AG04450 (cell line): ENCODE data around the gene OR10A3. TPM values are rescaled to one million over a fixed set of nuclear protein-coding genes. Genes with fewer than 3 reads are reported as not detected.
"Not testable (repeated sequence)": the region's sequence is repeated elsewhere in the genome, so short reads cannot be mapped to it uniquely, and the experiment has no call there.

Experiments used
- CTCF ChIA-PET: fragments of 300-600, 350-600 bp; formaldehyde crosslinking; extraction: SDS; loops from one replicate; lab custom pipeline; 2022; ENCODE audit warnings: antibody characterized with exemption, inconsistent platforms; lab: Charles Lee
- POLR2A ChIA-PET: fragments of 350-600 bp; formaldehyde crosslinking; extraction: SDS; loops from one replicate; lab custom pipeline; 2021; ENCODE audit warnings: antibody characterized with exemption, inconsistent platforms; lab: Yijun Ruan, JAX
- DNase-seq: peaks from one replicate; pipeline ENCODE4 v3.0.0-alpha.2; 2011; ENCODE audit warnings: low read depth, low spot score
- H3K27ac ChIP-seq: one replicate; pipeline ENCODE4 v1.5.1; 2012; ENCODE audit warnings: low read depth, low read length, control low read depth
- H3K27me3 ChIP-seq: one replicate; pipeline ENCODE4 v1.6.0; 2012; ENCODE audit warnings: low read length; ENCODE audit not compliant: control insufficient read depth, insufficient read depth
- H3K4me3 ChIP-seq: 2 replicates; pipeline ENCODE4 v1.5.1; 2011; ENCODE audit warnings: mild to moderate bottlenecking, low read depth, low read length, control low read depth
- H3K9me3 ChIP-seq: 2 replicates; pipeline ENCODE4 v1.5.1; 2012; ENCODE audit warnings: low read length; ENCODE audit not compliant: control insufficient read depth, insufficient read depth
- polyA minus RNA-seq: library from RNA; depleted of rRNA, polyadenylated mRNA; stranded (reverse); fragments of >200 nt; gene quantifications from 2 replicates; pipeline ENCODE4 v1.2.3, GENCODE V29; 2011; rRNA and poly(A)+ RNA removed
- polyA plus RNA-seq: library from polyadenylated mRNA; depleted of rRNA; stranded (reverse); fragments of >200 nt; gene quantifications from 2 replicates; pipeline ENCODE4 v1.2.3, GENCODE V29; 2011; rRNA removed
- TF ChIP-seq, protein P1 (sequence below): IDR thresholded peaks from 2 replicates; pipeline ENCODE4 v1.5.1; 2011; ENCODE audit warnings: low read depth, low read length, control low read depth, inconsistent platforms

The OR10A3 gene, protein sequence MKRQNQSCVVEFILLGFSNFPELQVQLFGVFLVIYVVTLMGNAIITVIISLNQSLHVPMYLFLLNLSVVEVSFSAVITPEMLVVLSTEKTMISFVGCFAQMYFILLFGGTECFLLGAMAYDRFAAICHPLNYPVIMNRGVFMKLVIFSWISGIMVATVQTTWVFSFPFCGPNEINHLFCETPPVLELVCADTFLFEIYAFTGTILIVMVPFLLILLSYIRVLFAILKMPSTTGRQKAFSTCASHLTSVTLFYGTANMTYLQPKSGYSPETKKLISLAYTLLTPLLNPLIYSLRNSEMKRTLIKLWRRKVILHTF
- polyA plus RNA-seq (0.15 TPM in 1 of 2 replicates, not detected in the other), polyA minus RNA-seq (0.17 TPM in 1 of 2 replicates, not detected in the other)

DNA sequence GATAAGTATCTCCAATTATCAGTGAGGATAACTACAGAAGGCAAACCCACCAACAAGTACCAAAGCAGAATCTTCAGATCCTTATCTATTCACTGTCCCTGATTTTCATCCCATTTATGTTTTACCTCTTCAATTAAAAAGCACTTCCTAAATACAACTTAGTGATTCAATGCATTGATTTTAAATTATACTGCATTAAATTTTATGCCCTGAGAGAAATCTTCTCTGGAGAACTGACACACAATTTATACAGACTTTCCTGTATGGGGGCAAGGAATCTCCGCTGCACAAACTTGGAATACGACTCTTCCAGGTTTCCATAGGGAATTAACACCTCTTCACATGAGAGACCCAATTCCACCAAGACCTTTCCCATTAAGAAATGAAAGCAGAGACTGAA lies at the start of gene OR10A3:
Gene OR10A3 (minus strand): TSS at position 101 of the 400 bp plus-strand sequence. CDS start 2,188 bp downstream, outside the sequence.
- Histone ChIP-seq H3K27me3 (no peaks in the 10 kb centered on the region), H3K4me3 (no peak within 1 kb of the TSS), H3K9me3 (peaks cover 4% of the 10 kb centered on the region; the same call in 1 of the 2 replicates), H3K27ac (no peak within 1 kb of the TSS)
- ChIA-PET POLR2A (no interaction called here), CTCF (no interaction called here)
- no peak for DNase-seq
- TF ChIP-seq, protein P1, sequence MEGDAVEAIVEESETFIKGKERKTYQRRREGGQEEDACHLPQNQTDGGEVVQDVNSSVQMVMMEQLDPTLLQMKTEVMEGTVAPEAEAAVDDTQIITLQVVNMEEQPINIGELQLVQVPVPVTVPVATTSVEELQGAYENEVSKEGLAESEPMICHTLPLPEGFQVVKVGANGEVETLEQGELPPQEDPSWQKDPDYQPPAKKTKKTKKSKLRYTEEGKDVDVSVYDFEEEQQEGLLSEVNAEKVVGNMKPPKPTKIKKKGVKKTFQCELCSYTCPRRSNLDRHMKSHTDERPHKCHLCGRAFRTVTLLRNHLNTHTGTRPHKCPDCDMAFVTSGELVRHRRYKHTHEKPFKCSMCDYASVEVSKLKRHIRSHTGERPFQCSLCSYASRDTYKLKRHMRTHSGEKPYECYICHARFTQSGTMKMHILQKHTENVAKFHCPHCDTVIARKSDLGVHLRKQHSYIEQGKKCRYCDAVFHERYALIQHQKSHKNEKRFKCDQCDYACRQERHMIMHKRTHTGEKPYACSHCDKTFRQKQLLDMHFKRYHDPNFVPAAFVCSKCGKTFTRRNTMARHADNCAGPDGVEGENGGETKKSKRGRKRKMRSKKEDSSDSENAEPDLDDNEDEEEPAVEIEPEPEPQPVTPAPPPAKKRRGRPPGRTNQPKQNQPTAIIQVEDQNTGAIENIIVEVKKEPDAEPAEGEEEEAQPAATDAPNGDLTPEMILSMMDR, result no peak

DNA sequence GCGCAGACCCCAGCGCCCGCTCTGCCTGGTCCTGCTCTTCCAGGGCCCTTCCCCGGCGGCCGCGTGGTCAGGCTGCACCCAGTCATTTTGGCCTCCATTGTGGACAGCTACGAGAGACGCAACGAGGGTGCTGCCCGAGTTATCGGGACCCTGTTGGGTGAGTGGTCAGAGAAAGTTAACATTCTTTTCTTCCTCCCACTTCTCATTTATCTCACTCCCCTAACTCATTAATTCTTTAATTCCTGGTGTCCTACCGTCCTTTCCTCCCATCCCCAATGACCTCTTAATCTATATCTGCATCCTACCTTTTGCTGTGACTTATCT lies 46.0 kb upstream of the OR10A3 start:
- H3K4me3 ChIP-seq, result peak overlapping the region; percentile 72
- not testable (repeated sequence) for DNase-seq, H3K27ac ChIP-seq, H3K9me3 ChIP-seq, H3K27me3 ChIP-seq
- POLR2A ChIA-PET, result interaction anchor here (0.6 to 2.2 kb wide), 6 partner anchors 23 to 95 kb away, joined by 3 to 14 read pairs (median 4); partner anchors contain the start of genes NLRP10 and TUB
- CTCF ChIA-PET, result interaction anchor here (0.6 to 4.7 kb wide), 43 partner anchors 8 to 583 kb away, joined by 3 to 261 read pairs (median 5); partner anchors contain the start of gene NLRP10

DNA sequence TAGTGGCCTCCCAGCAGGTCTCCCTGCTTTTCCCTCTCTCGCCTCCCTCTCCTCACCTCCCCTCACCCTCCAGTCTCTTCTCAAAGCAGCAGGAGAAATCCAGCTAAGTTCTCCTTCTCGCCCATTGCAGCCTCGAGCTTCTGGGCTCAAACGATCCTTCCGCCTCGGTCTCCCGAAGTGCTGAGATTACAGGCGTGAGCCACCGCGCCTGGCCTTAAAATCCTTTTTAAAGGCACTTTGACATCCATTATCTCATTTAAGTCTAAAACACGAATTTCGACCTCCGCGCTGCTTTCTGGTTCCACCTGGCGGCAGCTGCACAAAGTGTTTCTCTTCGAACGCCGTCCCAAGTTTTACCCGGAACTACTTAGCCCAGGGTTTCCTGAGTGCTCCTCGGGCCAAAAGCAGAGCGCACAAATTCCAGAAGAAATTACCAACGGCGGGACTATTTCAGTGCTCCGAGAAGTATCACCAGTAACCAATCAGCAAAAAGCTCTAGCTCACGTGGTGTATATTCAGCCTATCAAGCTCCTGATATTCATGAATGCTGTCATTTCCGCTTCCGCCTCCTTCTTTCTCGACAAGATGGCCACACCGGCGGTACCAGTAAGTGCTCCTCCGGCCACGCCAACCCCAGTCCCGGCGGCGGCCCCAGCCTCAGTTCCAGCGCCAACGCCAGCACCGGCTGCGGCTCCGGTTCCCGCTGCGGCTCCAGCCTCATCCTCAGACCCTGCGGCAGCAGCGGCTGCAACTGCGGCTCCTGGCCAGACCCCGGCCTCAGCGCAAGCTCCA lies 45.5 kb upstream of the OR10A3 start, which contains the start of gene EIF3F:
Gene EIF3F (plus strand): TSS at position 570 of the 792 bp plus-strand sequence. CDS start 16 bp downstream, at position 586.
- no peaks in the 10 kb centered on the region for H3K27me3 ChIP-seq
- ChIA-PET POLR2A (interaction anchor here (0.5 to 2.2 kb wide), 12 partner anchors 9 to 293 kb away, joined by 3 to 14 read pairs (median 3); partner anchors contain the start of genes NLRP10 and TUB), CTCF (interaction anchor here (0.6 to 4.7 kb wide), 45 partner anchors 9 to 582 kb away, joined by 3 to 261 read pairs (median 5); partner anchors contain the start of gene NLRP10)
- H3K27ac ChIP-seq, result peak within 1 kb of the TSS; percentile 53
- TF ChIP-seq, protein P1, result peak; percentile 86
- DNase-seq, result peak; percentile 99
- H3K4me3 ChIP-seq, result peak within 1 kb of the TSS; percentile 72
- peaks cover 4% of the 10 kb centered on the region for H3K9me3 ChIP-seq

DNA sequence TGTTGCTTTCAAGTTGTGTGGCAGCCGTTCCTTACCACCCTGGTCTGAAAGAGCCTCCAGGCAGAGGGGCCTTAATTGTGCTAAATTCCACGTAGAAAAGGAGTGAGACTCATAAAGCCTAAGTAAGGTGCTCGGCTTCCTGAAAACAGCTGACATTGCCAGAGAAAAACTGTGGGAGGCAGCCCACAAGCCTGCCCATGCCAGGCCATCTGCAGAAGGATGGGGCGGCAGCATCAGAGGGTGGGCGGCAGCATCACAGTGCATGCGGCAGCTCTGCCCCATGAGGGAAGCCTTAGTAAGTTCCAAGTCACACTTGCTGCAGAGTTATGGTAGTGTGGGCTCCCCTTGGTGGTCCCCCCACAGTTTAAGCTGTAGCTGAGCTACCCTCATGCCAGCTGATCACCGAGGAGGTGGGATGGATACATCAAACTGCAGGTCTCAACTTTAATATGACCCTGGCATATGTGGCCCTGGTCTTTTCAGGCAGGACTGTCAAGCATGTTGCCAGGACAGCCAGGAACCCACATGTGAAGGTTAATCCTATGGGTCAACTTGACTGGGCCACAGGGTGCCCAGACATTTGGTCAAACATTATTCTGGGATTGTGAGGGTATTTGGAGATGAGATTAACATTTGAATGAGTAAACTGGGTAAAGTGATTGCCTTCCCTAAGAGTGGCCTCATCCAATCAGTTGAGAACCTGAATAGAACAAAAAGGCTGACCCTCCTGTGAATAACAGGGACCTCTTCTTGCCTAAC lies 42.5 kb upstream of the OR10A3 start:
- no peak for DNase-seq

More for the DNA sequence above, 42.5 kb upstream of the OR10A3 start:
- POLR2A ChIA-PET, result no interaction called here
- Histone ChIP-seq H3K27ac (no peak overlapping the region), H3K9me3 (peaks cover 4% of the 10 kb centered on the region), H3K27me3 (no peaks in the 10 kb centered on the region), H3K4me3 (no peak overlapping the region)
- TF ChIP-seq, protein P1, result no peak
- CTCF ChIA-PET, result interaction anchor here (0.9 to 4.7 kb wide), 3 partner anchors 81 to 115 kb away, joined by 3 to 261 read pairs (median 14); no protein-coding TSS in a partner anchor
